Stimulated activated CD4-positive, alpha-beta T cell treated with anti-CD3 and anti-CD28 coated beads, Interleukin-2, amount 100 ng/mL, for 24 hours (primary cell): ENCODE data around the gene ASF1B.
A peak's percentile ranks its signal among the peaks of the same experiment; 100 is the strongest.

Experiments used
- DNase-seq, 2 donors: peaks; one replicate each; pipeline ENCODE4 v3.0.0-alpha.2; 2020

The ASF1B gene

DNA sequence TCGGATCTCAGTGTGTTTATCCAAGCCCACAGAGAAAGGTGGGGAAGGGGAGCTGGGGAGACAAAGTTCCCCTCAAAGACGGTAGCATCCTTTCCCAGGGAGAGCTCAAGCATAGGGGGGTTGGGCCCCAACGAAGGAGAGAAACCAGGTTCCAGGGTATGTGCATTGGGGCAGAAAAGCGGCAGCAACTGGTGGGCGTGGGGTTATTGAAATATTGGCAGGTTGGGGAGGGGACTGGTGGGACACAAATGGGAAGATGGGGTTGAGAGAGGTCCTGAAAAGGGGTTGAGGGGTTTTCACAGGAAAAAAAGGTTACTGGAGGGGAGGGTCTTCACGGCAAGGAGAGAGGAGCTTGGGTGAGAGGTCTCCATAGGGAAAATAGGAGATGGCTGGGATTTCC is 1.0 kb downstream of the ASF1B start:
- no peak for DNase-seq

DNA sequence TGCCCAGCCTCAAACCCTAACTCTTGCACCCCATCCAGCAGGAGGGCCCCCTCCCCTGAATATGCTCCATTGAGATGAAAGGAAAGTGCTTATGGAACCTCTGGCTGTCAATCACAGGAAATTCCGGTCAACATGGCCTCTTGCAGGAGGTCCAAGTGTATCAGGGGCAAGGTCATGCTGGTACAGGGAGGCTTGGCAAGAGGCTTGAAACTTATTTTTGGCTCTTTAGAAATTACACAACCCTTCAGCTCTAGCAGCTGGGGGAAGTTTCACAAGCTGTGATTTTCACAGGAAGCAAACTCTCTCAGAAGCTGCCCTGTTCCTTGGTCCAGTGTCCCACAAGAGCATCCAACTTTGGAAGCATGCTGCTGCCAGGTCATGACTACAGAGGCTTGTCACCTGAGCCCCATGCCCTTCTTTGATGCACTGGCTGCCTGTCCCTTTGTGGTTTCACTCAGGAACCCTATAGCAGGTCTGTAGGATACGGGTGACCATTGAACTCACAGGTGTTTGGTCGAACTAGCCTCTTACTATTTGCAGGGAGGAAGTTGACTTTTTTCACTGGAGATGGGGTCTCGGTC is 8.4 kb downstream of the ASF1B start:
- DNase-seq: no peak

DNA sequence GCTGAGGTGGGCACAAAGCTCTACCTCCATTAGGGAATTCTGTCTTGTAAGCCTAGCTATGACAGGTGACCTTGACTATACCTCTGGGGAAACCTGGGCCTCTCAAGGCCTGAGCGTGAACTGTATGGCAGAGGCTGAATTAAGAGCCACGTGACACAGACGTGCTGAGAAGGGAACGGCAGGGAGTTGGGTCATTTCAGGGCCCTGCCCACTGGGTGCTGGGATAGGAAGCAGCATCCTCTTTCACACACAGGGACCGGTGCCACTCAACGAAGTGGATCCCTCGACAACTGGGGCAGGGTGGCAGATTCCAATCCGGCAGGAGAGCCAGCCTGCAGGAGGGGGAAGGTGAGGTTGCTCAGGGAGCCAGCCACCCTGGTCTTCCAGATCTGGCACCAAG is 9.2 kb downstream of the ASF1B start:
- DNase-seq: no peak

DNA sequence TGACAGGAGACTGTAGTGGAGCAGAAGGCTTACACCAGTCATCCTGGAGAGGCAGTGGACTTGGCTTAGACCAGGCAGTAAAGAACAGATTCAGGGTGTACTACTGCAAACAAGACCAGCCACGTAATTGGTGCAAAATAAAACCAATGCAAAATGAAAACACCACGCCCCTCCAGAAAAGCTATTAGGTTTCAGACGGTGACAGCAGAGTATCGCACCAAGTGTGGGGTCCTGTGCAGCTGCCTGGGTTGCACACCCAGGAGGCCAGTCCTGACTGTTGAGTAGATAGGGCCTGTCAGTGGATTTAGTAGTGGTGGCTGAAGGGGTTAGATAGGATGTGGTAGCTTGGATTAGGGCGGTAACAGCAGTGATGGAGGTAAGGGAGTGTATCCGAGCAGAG is 13.5 kb downstream of the ASF1B start:
- no peak for DNase-seq

DNA sequence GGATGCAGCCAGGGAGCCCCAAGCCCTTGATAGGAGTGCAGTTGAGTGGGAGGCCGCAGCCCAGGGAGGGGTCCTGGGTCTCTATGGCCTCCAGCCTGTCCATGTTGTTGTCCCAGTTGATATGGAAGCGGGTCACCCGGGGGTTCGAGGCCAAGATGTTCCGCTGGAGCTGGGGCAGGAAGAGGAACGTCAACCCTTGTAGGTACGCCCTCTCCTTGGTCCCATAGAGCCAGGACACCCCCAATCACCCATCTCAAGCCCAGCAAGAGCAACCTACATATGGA is 15.9 kb downstream of the ASF1B start:
- DNase-seq: no peak

DNA sequence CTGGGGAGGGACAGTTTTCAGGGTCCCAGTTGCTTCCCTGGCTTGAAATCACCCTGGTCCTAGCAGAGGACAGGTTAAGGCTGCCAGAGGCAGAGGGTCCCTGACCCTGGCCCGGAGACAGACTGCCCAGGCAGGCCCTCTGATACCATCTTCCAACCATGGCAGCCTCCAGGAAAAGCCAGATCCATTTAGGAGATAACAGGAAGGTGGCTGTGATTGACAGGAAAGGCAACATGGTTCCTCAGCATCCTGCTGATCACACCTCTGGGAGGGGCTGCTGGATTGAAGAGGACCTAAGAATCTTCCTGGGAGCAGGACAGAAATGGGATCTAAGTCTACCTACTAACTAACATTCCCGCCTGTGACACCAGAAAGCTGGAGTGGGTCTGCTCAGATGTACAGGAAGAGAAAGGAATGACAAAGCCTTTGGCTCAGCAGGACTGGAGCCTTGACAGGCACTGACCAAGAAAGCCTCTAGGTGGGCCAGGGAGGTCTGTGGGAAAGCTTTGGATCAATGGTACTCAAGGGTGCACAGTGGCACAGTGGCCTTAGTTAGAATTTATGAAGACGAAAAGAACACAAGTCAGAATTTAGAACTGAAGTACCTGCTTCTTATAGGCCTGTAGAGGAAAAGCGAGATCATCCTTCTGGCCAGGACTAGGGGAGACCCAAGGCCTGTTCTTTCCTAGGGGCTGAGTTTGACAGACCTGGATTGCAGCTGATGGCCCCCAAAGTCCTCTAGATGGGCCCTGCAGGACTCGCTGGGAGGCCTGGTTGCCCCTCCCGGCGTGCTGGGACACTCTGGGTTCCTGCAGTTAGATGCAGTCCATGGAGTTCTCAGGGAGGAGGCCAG is 16.5 kb downstream of the ASF1B start:
- DNase-seq: no peak

DNA sequence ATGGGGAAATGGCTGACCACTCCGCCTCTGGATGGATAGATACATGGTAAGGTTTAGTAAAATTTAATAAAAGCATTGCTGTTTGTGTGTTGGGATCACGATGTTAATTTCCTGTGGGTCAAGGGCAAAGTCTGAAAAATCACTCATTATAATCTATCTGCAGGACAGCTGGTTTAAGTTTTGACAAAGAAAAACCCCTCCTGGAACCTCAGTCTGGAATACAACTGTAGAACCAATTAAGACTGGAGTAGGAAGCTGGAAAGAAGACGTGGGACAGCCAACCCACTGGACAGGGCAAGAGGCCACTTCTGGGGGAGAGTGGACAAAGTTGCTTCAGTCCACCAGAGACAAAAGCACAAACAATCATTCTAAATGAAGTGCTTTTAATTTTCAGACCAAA is 17.2 kb downstream of the ASF1B start:
- no peak for DNase-seq

DNA sequence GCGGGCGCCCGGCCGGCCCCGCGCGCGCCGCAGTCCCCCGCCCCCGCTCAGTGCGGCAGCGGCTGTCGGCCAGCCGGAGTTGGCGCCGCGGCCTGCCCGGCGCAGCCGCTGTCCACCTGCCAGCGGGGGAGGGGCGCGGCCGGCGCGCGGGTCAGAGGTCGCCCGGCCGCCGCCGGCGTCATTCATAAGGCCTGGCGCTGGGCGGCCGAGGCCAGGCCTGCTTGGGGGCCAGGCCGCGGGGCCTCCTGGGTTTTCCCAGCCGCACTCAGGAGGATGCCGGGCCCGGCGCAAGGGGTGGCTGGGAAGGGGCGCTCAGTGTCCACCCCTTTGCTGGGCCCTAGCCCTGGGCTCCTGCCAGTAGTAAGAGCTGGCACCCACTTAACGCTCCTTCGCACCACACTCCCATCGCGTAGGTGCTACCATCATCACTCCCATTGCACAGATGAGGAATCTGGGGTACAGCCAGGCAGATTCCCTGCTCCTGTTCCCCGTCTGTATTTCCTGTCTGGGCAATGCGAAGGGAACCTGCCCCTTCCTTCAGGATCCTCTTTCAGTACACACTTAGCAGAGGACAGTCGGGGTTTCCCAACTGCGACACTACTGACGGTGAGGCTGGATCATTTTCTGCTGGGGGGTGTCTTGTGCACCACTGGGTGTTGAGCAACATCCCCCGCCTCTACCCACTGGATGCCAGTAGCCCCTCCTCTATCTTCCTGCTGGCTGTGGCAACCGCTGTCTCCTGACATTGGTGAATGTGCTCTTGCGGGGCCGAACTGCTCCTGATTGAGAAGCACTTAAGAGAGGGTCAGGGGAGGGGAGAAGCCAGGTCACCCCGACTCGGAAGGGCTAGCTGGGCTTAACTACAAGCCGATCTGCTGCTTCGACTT is 18.0 kb downstream of the ASF1B start:
- peak; percentile 34 to 40 for DNase-seq

DNA sequence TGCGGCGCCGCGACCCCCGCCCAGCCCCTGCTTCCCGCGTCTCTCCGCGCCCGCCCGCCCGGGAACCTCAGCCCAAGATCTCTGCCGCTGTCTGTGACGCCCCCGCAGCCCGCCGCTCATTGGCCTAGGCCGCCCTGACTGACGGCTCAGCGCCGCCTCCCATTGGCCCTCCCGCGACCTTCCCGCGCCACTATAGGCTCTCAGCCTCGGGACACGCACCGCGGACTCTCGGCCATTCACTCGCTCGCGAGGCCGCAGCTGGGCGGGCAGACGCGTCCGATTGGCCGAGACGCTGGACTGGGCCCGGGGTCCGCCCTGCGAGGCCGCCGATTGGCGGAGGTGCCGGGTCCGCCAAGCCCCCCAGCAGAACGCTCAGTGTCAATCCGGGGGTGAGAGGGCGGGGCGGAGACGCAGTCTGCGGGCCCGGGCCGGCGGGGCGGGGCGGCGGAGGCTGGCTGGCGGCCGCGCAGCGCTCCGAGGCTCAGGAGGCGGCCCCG is 18.7 kb downstream of the ASF1B start, which contains the start of gene PRKACA:
TSS of gene PRKACA (minus strand) at position 95 of the 497 bp plus-strand sequence. CDS start 215 bp downstream, outside the sequence.
- peak; percentile 97 to 98 for DNase-seq

DNA sequence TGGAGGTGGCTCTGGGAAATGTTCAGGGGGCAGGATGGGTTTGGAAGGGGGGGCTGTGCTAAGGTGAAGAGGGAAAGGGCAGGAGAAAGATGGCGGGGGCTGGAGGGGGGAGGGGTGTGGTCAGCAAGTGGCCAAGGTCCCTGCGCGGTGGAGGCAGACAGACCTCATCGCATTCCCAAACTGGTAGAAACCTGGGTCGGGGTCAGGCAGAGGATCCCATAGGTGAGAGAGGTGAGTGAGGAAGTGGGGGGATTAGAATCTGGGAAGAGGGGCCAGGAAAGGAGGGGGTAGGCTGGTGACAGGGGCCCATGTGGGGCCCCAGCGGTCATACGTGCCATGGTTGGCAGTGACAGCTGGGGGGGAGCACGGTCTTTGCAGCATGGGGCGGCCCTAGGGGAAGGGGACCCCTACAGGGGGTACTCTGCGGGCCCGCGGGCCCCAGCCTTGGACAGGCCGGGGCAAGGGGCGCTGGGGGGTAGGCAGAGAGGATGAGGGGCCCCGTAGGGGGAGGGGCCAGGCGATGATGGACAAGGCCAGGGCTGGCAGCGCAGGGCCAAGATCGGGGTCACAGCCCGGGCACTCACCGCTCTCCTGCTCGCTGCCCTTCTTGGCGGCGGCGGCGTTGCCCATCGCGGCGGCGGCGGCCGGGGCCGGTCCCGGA is 19.3 kb downstream of the ASF1B start:
- peak in 1 of 2 donors; percentile 25 for DNase-seq

DNA sequence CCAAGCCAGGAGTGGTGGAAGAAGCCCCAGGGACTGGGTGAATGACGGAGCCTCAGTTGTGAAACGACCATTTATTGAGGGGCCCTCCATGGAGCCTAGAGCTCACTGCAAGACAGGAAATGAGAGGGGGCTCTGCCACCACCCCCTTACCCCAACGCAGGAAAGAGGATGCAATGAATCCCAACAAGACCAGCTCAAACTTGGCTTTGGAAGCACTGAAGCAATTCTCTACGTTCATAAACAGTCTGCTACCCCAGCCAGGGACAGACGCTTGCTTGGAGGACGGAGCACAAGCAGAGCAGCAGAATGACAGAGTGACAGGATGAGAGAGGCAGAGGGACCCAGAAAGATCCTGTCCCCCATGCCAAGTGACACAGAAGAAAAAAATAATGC is 19.9 kb downstream of the ASF1B start:
- no peak for DNase-seq

DNA sequence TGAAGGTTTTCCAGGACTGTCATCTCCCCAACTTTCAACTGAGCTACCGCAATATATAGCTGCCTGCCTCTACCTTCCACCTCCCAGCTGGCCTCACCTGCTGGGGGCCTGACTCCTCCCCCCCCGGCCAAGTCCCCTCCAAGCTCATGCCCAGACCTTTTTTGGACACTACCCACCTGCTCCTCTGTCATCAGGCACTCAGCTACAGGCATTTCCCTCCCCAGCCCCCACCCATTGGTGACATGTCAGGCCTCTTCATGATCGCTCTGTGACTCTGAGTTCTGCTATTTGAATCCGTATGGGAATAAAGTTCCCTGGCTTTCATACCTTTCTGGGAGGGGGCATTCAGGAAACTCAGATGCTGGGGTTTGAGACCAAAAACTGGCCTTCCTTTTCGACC is 20.6 kb downstream of the ASF1B start:
- no peak for DNase-seq

DNA sequence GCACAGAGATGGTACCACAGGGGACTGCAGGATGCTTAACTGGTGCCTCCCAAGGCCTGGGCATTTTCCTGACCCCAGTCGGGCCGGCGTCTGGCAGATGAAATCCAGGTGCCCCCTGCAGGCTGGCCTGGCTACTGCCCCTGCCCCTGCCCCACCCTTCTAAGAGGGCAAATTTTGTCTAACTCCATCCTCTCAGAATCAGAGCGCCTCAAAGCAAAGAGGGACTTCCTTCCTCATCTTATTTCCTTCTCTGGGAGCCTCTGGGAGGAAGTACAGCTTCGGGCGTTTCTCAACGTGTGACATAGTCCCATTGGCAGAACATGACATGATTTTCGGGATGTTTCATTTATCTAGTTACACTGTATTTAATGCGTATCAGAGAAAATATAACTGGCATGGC is 21.5 kb downstream of the ASF1B start:
- peak; percentile 62 to 68 for DNase-seq

DNA sequence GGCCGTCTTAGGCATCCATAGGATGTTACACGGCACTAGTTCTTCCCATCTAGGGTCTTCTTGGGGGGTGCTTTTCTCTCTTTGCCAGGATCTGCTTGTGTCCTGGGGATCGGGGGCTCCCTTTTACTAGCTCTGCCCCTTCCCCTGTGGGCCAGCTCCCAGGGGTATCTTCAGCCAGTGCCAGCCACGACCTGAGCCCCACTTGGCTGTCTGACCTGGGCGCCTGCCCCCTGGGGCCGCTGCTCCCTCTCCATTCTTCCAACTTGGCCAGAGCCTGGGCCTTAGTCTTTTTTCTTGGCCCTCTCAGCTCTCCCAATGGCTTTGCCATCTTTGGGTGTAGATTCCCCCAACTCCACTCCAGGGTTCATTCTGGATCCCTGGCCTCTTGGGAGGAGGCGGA is 21.9 kb downstream of the ASF1B start:
- DNase-seq: no peak

DNA sequence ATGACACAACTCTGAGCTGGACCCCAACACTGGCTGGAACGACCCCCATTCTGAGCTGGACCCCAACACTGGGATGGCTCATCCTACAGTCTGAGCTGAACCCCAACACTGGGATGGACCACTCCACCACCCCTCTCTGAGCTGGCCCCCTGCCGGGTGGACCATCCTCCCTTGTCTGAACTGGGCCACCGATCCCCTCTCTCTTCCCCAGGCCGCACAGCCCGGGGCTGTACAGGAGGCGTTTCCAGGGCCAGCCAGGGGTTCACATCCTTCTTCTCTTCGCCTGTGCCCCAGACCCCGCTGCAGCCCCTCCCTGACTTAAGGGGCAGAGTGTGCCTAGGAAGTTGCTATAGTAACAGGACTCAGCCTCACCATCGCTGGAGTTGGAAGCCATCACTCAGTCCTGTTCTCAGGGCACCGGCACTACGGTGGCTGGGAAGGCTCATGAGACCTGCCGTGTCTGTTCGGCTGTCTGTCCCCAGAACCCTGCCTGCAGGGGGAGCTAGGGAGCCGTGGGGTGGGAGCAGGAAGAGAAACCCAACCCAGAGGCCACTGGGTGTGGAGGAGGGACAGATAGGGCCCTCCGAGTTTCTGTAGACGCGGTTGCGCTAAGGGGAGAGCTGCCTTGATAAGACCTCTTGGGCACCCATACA is 22.5 kb downstream of the ASF1B start:
- DNase-seq: peak; percentile 62 to 68

DNA sequence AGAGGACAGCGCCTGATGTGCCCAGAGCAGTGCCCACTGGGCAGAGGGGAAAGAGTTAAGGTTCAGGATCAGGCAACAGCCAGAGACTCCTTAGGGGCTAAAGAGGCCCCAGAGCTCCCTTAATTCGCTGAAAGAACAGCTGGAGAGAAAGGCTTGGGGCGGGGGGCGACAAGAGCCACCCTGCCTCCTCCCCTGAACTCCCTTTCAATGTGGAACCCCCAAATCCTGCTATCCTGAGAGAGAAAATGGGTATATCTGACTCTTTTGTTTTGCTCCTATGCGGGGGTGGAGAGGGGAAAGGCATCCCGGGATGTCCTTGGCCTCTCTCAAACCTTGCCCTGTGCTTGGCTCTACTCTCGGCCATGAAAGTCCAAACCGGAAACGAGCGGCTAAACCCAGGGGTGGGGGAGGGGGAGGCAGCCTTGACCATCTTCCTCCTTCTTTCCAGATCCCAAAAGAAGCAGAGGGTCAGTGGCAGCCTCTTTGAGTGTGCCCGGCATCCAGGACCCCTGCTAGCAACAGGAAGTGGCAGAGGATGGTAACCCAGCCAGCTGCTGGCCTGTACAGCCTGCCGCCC is 23.5 kb downstream of the ASF1B start:
- DNase-seq: no peak

DNA sequence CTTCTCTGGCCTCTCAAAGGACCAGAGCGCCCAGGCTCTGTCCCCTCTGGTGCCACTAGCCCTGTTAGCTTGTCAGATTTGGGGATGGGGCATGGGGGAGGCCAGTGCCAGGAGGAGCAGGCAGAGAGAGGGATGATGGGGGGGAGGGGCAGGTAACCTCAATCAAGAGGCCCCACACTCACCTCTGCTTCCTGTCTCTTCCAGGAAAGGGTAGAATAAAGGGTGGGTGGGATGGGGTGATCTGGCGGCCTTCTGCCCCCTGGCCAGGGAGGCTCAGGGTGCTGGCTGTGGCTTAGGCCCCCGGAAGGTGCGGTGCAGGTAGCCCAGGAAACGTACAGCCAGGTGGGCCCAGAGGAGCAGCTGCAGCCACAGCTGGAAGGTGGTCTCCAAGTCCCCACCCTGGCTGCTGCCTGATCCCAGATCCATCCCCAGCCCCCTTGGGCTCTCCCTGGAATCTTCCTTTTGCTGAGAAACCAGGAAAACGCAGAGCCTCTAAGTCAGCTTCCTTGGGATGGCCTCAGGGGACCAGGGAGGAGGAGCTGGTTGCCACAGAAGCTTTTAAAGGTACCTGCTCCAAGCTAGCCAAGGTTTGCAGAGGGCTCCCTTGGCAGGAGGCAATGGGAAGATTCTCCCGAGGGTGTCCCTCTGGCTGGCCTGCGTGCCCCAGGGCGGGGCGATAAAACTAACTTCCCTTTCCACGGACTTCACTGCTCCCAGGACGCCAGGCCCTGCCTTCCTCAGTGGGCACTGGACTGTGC is 24.2 kb downstream of the ASF1B start:
- DNase-seq: no peak

DNA sequence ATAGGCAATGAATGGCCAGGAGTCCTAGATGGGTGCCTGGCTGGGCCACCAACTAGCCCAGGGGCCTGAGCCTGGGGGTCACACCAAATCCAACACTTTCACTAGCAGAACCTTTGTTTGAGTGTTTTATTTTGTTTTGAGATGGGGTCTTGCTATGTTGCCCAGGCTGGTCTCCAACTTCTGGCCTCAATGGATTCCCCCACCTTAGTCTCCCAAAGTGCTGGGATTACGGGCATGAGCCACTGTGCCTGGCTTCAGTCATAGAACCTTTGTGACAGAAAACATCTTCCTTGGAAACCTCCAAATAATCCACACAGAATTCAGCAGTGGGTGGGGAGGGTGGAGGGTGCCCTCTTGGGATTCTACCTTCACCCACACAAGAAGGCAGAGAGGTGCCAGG is 24.9 kb downstream of the ASF1B start:
- no peak for DNase-seq

DNA sequence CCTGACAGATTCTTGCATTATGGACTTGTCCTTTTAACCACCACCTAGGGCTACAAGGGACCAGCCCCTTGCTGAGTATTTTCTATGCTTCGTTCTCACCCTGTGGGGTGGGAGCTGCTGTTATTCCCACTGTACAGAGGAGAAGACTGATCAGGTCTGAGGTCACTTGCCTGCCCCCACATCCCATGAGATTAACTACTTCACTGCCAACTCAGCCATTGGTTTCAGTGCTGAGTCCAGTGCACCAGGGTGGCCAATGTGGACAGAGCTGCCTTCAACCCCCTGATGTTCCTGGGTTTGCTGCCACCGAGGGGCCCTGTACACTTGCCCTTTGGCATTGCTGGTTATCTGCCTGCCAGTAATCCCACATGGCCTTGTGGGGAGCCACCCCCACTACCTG is 25.7 kb downstream of the ASF1B start:
- no peak for DNase-seq

DNA sequence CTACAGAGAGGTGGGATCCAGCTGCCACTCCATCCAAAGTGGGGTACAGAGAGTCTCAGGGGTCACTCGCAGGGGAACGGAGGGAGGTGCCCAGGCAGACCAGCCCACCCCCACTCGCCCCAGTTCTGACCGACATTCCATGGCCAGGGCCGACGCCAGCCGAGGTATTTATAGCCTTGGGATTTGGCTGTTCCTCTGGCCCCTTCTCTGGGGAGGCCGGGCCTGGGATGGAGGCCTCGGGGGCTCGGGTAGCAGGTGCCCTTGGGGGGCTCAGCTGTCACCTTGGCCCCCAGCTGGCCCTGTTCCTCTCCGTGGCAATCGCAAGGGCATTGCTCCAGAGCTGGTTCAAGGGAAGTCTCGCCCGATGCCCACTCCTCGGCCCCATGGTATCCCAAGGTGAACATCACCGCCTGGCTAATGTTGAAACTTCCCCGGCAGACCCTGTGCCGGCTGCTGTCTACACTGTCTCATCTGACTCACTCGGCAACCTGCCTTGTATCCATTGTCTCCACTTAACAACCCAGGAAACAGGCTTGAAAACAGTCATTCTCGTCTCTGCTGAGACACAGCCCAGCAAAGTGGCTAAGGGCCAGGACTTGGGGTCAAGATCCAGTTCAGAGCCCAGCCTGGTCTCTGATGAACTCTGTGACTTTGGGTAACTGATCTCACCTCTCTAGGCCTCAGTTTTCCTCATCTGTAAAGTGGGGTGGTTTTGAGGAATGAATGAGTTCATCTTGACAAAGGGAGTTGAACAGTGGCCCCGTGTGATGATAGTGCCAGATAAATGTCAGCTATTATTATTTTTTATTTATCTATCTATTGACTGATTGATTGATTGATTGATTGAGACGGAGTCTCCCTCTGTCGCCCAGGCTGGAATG is 28.6 kb downstream of the ASF1B start:
- DNase-seq: no peak
